SK-N-SH treated with all-trans-retinoic acid at 6 μM for 48 hours (cell line): ENCODE results near the gene DAB2.

ENCODE experiments used
- BACH2 ChIP-seq: fragments of 250-450 bp; sonication (Bioruptor Pico); IDR thresholded peaks from 2 replicates; pipeline ENCODE4 v1.9.0; 2021; ENCODE audit warnings: mild to moderate bottlenecking, borderline replicate concordance
- CSRNP3 ChIP-seq: fragments of 250-450 bp; sonication (Bioruptor Pico); IDR thresholded peaks from 2 replicates; pipeline ENCODE4 v1.5.1; 2021; ENCODE audit warnings: mild to moderate bottlenecking, moderate library complexity
- ISL1 ChIP-seq: fragments of 250-450 bp; sonication (Bioruptor Pico); IDR thresholded peaks from 2 replicates; pipeline ENCODE4 v2.1.2; 2022; ENCODE audit warnings: mild to moderate bottlenecking, moderate library complexity
- OSR1 ChIP-seq: fragments of 250-450 bp; sonication (Bioruptor Pico); IDR thresholded peaks from 2 replicates; pipeline ENCODE4 v1.8.0; 2022; ENCODE audit warnings: moderate library complexity, mild to moderate bottlenecking, inconsistent platforms
- RARB ChIP-seq: fragments of 250-450 bp; sonication (Bioruptor Pico); IDR thresholded peaks from 2 replicates; pipeline ENCODE4 v1.8.0; 2021; ENCODE audit warnings: mild to moderate bottlenecking, moderate library complexity
- SNAI2 ChIP-seq: fragments of 250-450 bp; sonication (Bioruptor Pico); IDR thresholded peaks from 2 replicates; pipeline ENCODE4 v1.5.0; 2020; ENCODE audit warnings: mild to moderate bottlenecking, moderate library complexity
- ZFP3 ChIP-seq: fragments of 250-450 bp; sonication (Bioruptor Pico); IDR thresholded peaks from 2 replicates; pipeline ENCODE4 v1.5.0; 2020; ENCODE audit warnings: mild to moderate bottlenecking, moderate library complexity
- ZFP30 ChIP-seq: fragments of 450-650 bp; formaldehyde crosslinking; IDR thresholded peaks from 2 replicates; pipeline ENCODE4 v1.5.0; 2022; ENCODE audit warnings: mild to moderate bottlenecking, moderate library complexity
- ZNF8 ChIP-seq: fragments of 450-650 bp; formaldehyde crosslinking; IDR thresholded peaks from 2 replicates; pipeline ENCODE4 v1.5.0; 2020; ENCODE audit warnings: mild to moderate bottlenecking, moderate library complexity
- TF ChIP-seq, protein P1 (sequence below): fragments of 250-450 bp; sonication (Bioruptor Pico); IDR thresholded peaks from 2 replicates; pipeline ENCODE4 v1.8.0; 2020; ENCODE audit warnings: mild to moderate bottlenecking, moderate library complexity, borderline replicate concordance

- no peak for TF ChIP-seq RARB (CRISPR knock-in tag)
- no peak for TF ChIP-seq ISL1 (CRISPR knock-in tag)
- no peak for TF ChIP-seq CSRNP3 (CRISPR knock-in tag)
- TF ChIP-seq BACH2 (CRISPR knock-in tag): no peak
- no peak for TF ChIP-seq OSR1
- TF ChIP-seq, protein P1, sequence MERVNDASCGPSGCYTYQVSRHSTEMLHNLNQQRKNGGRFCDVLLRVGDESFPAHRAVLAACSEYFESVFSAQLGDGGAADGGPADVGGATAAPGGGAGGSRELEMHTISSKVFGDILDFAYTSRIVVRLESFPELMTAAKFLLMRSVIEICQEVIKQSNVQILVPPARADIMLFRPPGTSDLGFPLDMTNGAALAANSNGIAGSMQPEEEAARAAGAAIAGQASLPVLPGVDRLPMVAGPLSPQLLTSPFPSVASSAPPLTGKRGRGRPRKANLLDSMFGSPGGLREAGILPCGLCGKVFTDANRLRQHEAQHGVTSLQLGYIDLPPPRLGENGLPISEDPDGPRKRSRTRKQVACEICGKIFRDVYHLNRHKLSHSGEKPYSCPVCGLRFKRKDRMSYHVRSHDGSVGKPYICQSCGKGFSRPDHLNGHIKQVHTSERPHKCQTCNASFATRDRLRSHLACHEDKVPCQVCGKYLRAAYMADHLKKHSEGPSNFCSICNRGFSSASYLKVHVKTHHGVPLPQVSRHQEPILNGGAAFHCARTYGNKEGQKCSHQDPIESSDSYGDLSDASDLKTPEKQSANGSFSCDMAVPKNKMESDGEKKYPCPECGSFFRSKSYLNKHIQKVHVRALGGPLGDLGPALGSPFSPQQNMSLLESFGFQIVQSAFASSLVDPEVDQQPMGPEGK (CRISPR knock-in tag): no peak
- no peak for TF ChIP-seq ZFP30 (CRISPR knock-in tag)
- TF ChIP-seq ZNF8 (CRISPR knock-in tag): no peak
- TF ChIP-seq ZFP3 (CRISPR knock-in tag): no peak
- TF ChIP-seq SNAI2 (CRISPR knock-in tag): no peak
These were observed 9.1 kb upstream of the DAB2 start for GRCh38 chr5:39433848-39434247.
